Measurements from ENCODE around the gene THAP7. TPM values are rescaled to one million over a fixed set of nuclear protein-coding genes. Genes with fewer than 3 reads are reported as not detected.

Gene THAP7
- total RNA-seq, 1 experiment from 2014 or later, result 19.3 TPM

- Mint-ChIP-seq H3K36me3 (no peaks in the 10 kb centered on the region), H3K27me3 (ENCODE audit: low read depth) (no peaks in the 10 kb centered on the region), H3K4me1 (no peaks in the 10 kb centered on the region), H3K4me3 (no peak overlapping the region), H3K9me3 (no peaks in the 10 kb centered on the region), H3K27ac (no peak overlapping the region)
- CTCF ChIA-PET, result no interaction called here
- DNase-seq (ENCODE audit: low spot score) (no peak), ATAC-seq (no peak)
- TF ChIP-seq, protein P1, sequence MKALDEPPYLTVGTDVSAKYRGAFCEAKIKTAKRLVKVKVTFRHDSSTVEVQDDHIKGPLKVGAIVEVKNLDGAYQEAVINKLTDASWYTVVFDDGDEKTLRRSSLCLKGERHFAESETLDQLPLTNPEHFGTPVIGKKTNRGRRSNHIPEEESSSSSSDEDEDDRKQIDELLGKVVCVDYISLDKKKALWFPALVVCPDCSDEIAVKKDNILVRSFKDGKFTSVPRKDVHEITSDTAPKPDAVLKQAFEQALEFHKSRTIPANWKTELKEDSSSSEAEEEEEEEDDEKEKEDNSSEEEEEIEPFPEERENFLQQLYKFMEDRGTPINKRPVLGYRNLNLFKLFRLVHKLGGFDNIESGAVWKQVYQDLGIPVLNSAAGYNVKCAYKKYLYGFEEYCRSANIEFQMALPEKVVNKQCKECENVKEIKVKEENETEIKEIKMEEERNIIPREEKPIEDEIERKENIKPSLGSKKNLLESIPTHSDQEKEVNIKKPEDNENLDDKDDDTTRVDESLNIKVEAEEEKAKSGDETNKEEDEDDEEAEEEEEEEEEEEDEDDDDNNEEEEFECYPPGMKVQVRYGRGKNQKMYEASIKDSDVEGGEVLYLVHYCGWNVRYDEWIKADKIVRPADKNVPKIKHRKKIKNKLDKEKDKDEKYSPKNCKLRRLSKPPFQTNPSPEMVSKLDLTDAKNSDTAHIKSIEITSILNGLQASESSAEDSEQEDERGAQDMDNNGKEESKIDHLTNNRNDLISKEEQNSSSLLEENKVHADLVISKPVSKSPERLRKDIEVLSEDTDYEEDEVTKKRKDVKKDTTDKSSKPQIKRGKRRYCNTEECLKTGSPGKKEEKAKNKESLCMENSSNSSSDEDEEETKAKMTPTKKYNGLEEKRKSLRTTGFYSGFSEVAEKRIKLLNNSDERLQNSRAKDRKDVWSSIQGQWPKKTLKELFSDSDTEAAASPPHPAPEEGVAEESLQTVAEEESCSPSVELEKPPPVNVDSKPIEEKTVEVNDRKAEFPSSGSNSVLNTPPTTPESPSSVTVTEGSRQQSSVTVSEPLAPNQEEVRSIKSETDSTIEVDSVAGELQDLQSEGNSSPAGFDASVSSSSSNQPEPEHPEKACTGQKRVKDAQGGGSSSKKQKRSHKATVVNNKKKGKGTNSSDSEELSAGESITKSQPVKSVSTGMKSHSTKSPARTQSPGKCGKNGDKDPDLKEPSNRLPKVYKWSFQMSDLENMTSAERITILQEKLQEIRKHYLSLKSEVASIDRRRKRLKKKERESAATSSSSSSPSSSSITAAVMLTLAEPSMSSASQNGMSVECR (CRISPR knock-in tag; IDR thresholded peaks at IDR 0.05; ENCODE audit: borderline replicate concordance), result no peak
- TF ChIP-seq OVOL2 (CRISPR knock-in tag; IDR thresholded peaks at IDR 0.05; ENCODE audit: borderline replicate concordance) (no peak), ZBTB43 (CRISPR knock-in tag; IDR thresholded peaks at IDR 0.05) (no peak), NR2C2 (CRISPR knock-in tag; IDR thresholded peaks at IDR 0.05) (no peak), FOXP1 (CRISPR knock-in tag; IDR thresholded peaks at IDR 0.05; ENCODE audit: borderline replicate concordance) (no peak), ZNF219 (CRISPR knock-in tag; IDR thresholded peaks at IDR 0.05; ENCODE audit: borderline replicate concordance) (no peak), JAZF1 (CRISPR knock-in tag; IDR thresholded peaks at IDR 0.05) (no peak), PRRX2 (CRISPR knock-in tag; IDR thresholded peaks at IDR 0.05) (no peak), ZNF138 (CRISPR knock-in tag; conservative IDR thresholded peaks at IDR 0.05) (no peak), PREB (CRISPR knock-in tag; IDR thresholded peaks at IDR 0.05; ENCODE audit: borderline replicate concordance) (no peak), SP1 (CRISPR knock-in tag; conservative IDR thresholded peaks at IDR 0.05) (no peak), ZBTB21 (CRISPR knock-in tag; IDR thresholded peaks at IDR 0.05; ENCODE audit: borderline replicate concordance) (no peak), ZNF425 (CRISPR knock-in tag; conservative IDR thresholded peaks at IDR 0.05) (no peak), NFATC4 (CRISPR knock-in tag; IDR thresholded peaks at IDR 0.05) (no peak), CREB1 (CRISPR knock-in tag; IDR thresholded peaks at IDR 0.05) (no peak)
- TF ChIP-seq, protein P2, sequence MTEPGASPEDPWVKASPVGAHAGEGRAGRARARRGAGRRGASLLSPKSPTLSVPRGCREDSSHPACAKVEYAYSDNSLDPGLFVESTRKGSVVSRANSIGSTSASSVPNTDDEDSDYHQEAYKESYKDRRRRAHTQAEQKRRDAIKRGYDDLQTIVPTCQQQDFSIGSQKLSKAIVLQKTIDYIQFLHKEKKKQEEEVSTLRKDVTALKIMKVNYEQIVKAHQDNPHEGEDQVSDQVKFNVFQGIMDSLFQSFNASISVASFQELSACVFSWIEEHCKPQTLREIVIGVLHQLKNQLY (CRISPR knock-in tag; IDR thresholded peaks at IDR 0.05), result no peak
- TF ChIP-seq, protein P3, sequence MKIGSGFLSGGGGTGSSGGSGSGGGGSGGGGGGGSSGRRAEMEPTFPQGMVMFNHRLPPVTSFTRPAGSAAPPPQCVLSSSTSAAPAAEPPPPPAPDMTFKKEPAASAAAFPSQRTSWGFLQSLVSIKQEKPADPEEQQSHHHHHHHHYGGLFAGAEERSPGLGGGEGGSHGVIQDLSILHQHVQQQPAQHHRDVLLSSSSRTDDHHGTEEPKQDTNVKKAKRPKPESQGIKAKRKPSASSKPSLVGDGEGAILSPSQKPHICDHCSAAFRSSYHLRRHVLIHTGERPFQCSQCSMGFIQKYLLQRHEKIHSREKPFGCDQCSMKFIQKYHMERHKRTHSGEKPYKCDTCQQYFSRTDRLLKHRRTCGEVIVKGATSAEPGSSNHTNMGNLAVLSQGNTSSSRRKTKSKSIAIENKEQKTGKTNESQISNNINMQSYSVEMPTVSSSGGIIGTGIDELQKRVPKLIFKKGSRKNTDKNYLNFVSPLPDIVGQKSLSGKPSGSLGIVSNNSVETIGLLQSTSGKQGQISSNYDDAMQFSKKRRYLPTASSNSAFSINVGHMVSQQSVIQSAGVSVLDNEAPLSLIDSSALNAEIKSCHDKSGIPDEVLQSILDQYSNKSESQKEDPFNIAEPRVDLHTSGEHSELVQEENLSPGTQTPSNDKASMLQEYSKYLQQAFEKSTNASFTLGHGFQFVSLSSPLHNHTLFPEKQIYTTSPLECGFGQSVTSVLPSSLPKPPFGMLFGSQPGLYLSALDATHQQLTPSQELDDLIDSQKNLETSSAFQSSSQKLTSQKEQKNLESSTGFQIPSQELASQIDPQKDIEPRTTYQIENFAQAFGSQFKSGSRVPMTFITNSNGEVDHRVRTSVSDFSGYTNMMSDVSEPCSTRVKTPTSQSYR (CRISPR knock-in tag; IDR thresholded peaks at IDR 0.05), result no peak
- TF ChIP-seq, protein P4, sequence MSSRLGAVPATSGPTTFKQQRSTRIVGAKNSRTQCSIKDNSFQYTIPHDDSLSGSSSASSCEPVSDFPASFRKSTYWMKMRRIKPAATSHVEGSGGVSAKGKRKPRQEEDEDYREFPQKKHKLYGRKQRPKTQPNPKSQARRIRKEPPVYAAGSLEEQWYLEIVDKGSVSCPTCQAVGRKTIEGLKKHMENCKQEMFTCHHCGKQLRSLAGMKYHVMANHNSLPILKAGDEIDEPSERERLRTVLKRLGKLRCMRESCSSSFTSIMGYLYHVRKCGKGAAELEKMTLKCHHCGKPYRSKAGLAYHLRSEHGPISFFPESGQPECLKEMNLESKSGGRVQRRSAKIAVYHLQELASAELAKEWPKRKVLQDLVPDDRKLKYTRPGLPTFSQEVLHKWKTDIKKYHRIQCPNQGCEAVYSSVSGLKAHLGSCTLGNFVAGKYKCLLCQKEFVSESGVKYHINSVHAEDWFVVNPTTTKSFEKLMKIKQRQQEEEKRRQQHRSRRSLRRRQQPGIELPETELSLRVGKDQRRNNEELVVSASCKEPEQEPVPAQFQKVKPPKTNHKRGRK (CRISPR knock-in tag; IDR thresholded peaks at IDR 0.05; ENCODE audit: borderline replicate concordance), result no peak
- POLR2A ChIA-PET, result no interaction called here
Measured at GRCh38 chr22:20994902-20995241, 7.0 kb downstream of the THAP7 start.

Data from WTC11 (cell line).